ENCODE measurements around the gene MAPKBP1.
A peak's percentile ranks its signal among the peaks of the same experiment; 100 is the strongest.

Gene MAPKBP1

GRCh38 chr15:41806291-41807181 lies 32.3 kb downstream of the MAPKBP1 start:
- DNase-seq, result no peak

DNA sequence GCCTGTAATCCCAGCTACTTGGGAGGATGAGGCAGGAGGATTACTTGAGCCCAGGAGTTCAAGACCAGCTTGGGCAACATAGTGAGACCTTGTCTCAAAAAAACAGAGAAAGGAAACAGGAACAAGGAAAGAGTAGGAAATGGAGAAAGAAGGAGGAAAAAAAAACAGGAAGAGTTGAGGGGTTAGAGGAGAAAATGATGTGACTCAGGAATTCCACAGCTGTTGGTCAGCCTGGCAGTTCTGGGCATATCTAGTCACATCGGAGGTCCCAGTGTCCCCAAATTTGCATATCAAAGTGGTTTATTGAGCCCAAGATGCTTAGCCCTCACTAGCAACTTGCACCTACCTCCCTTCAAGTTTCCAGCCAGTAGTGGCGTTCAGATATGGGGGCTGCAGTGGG lies 34.8 kb downstream of the MAPKBP1 start:
- DNase-seq, result peak; percentile 35

- DNase-seq, result no peak
These were observed 35.4 kb downstream of the MAPKBP1 start for GRCh38 chr15:41809526-41810220.

- no peak for DNase-seq
These were observed 36.6 kb downstream of the MAPKBP1 start for GRCh38 chr15:41810651-41811431.

- DNase-seq, result peak; percentile 74
These were observed 37.3 kb downstream of the MAPKBP1 start for GRCh38 chr15:41811432-41812195.

GRCh38 chr15:41812820-41813375 lies 38.6 kb downstream of the MAPKBP1 start:
- no peak for DNase-seq

DNA sequence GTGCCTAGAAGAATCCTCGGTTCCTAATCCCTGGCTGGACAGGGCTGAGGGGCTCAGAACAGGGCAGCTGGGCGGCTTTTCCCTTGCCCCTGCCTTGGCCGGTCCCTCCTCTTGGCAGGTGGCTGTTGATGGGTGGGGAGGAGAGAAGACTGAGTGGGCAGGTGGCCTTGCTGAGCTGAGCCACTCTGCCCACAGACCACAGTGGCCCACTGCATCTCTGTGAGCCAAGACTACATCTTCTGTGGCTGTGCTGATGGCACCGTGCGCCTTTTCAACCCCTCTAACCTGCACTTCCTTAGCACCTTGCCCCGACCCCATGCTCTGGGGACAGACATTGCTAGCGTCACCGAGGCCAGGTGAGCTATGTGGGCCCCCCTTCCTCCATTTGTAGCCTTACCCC lies 39.1 kb downstream of the MAPKBP1 start:
- no peak for DNase-seq

- no peak for DNase-seq
These were observed 40.2 kb downstream of the MAPKBP1 start for GRCh38 chr15:41814534-41814933.

DNA sequence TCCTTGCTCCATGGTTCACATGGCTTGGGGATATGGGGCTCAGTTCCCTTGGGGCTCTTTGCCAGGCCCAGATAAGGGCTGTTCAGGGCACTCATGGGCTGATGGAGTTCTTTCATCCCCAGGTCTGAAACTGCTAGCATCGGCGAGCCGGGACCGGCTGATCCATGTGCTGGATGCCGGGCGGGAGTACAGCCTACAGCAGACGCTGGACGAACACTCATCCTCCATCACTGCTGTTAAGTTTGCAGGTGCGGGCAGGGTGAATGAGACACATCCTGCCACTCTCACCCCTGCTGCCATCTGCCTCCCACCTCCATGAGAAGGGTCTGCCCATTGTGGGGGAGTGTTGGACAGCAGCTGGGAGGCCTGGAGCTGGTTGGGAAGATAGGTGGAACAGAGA lies 42.5 kb downstream of the MAPKBP1 start:
- DNase-seq, result no peak

- no peak for DNase-seq
These were observed 43.0 kb downstream of the MAPKBP1 start for GRCh38 chr15:41817327-41817726.

GRCh38 chr15:41817781-41818180 lies 43.5 kb downstream of the MAPKBP1 start:
- DNase-seq, result no peak

DNA sequence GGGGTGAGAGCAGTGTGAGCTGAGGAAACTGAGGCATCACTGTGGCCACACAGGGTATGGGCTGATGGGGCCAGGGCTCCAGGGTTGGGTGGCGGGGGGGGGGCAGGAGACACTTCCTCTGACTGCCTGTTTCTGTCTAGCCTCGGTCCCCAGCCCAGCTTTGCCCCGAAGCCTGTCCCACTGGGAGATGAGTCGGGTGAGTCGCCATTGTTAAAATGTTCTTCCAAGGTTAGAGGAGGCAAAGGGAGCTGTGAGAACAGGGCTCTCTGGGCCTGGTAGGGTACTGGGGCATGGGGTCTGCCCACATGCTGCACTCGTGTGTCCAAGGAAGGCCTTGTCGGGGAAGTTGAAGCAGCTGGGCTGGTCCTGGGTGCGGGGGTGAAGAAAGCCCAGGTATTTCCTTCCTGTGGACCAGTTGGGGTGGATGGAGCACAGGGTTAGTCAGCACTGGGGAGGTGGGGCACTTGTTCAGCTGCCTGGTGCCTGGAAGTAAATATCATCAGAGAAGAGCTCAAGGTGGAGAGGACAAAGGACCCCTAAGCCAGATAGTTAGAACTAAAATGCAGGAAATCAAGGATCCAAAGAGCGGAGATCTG lies 45.3 kb downstream of the MAPKBP1 start:
- no peak for DNase-seq

DNA sequence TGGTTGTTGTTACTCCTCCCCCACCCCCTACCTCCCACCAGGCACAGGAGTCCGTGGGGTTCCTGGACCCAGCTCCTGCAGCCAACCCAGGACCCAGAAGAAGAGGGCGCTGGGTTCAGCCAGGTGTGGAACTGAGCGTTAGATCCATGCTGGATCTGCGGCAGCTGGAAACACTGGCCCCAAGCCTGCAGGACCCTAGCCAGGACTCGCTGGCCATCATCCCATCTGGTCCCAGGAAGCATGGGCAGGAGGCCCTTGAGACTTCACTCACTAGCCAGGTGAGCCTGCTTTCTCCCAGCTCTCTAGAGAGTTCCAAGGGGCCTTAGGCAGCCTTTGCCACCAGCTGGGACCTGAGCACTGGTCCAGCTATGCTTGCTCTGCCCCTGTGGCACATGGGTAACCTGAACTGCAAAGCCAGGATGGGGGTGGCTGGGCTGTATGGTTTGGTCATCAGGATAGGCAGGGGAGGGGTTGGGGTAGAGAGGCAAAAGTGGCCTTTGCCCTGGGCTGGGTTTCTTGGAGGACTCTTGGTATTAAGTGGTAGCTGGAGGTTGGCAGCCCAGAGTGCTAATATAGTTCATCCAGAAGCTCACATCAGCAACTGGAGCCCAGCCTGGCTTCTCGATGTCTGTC lies 46.6 kb downstream of the MAPKBP1 start:
- no peak for DNase-seq

DNA sequence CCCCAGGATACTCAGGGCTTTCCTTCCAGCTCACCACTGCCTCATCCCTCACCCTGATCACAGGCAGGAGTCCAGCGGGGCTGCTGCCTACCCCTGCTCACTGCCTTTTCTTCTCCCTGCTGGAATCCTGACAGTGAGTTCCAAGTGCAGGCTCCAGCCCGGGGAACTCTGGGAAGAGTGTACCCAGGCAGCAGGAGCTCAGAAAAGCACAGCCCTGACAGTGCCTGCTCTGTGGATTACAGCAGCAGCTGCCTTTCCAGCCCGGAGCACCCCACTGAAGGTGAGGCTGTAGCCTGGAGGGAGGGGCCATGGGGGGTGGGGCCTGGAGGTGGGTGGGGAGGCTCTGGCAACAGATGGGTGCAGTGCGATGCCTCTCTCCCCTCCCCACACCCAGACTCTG lies 47.5 kb downstream of the MAPKBP1 start:
- DNase-seq, result no peak

DNA sequence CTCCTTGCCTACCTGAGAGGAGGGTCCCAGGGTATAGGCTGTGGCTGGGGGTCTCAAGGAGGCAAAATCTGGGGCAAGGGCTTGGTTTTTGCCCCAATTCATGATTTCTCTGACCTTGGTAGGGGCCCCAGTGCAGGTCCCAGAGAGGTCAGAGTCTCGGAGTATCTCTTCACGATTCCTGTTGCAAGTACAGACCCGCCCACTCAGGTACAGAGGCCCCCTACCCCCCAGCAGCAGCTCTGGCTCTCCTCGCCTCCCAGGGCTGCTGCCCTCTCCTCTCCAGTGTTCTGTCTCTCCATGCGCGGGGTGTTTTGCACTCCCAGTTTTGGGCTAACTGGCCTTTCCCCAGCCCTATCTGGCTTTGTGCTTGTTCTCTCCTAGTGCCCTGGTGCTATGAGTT lies 48.2 kb downstream of the MAPKBP1 start:
- DNase-seq, result no peak

DNA sequence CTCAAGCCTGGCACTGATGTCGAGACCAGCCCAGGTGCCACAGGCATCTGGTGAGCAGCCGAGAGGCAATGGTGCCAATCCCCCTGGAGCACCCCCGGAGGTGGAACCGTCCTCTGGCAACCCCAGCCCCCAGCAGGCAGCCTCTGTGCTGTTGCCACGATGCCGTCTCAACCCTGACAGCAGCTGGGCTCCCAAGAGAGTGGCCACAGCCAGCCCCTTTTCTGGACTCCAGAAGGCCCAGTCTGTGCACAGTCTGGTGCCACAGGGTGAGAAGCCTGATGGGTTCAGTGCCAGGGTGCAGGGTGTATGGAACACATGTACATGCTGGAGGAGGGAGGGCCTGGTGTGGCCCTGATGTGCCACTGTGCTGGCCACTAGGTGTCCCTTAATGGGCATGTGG lies 48.7 kb downstream of the MAPKBP1 start:
- DNase-seq, result no peak

- no peak for DNase-seq
These were observed 49.2 kb downstream of the MAPKBP1 start for GRCh38 chr15:41823502-41823901.

GRCh38 chr15:41824062-41824745 lies 49.9 kb downstream of the MAPKBP1 start:
- DNase-seq, result no peak

DNA sequence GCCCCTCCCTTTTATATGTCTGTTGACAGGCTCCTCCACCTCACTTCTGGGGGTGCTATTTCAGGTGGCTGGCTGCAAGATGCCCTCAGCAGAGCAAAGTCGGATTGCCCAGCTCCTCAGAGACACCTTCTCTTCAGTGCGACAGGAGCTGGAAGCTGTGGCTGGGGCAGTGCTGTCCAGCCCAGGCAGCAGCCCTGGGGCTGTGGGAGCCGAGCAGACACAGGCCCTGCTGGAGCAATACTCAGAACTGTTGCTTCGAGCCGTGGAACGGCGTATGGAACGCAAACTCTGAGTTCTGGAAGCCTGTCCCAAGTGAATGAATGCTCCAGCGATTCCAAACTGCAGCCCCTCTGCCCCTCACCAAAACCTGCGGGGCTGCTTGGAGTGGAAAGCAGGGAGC lies 50.9 kb downstream of the MAPKBP1 start:
- no peak for DNase-seq
